GM19043 (cell line): ENCODE measurements around the gene POLR2J2.
"Not testable (repeated sequence)": the region's sequence is repeated elsewhere in the genome, so short reads cannot be mapped to it uniquely, and the experiment has no call there.

Source experiments
- ATAC-seq: cut with Tn5 transposase; IDR thresholded peaks from one replicate; pipeline ENCODE4 v1.9.1; 2021; ENCODE audit warnings: low read depth; ENCODE audit not compliant: unreplicated experiment

Gene POLR2J2

GRCh38 chr7:102673447-102674067 lies 2.1 kb upstream of the POLR2J2 start:
- not testable (repeated sequence) for ATAC-seq

- ATAC-seq = peak; percentile 28
Observed at GRCh38 chr7:102671956-102672307, 469 bp upstream of the POLR2J2 start.

DNA sequence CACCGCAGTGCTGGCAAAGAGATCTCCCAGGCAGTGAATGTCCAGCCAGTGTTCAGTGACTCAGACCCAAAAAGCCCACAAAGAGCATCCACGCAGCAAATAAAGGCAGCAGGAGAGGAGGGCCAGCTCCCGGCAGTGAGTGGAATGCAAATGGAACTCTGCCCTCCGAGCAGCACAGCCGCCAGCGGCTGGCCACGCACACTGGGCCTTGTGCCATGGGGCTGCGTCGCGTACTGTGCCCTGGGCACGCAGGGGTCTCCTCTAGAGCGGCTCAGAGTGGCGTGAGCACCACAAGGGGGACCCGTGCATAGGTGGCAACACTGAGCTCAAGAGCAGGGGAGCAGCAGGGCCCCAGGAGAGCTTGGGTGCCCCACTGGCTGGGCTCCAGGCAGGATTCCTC lies 3.9 kb downstream of the POLR2J2 start:
- not testable (repeated sequence) for ATAC-seq

- not testable (repeated sequence) for ATAC-seq
Observed at GRCh38 chr7:102666850-102667249, 4.6 kb downstream of the POLR2J2 start.

GRCh38 chr7:102664765-102665164 lies 6.7 kb downstream of the POLR2J2 start:
- not testable (repeated sequence) for ATAC-seq

- not testable (repeated sequence) for ATAC-seq
Observed at GRCh38 chr7:102649924-102650323, 21.5 kb downstream of the POLR2J2 start, which contains the start of gene SPDYE2B. Gene SPDYE2B, plus strand, starts transcription at chr7:102650319. Its CDS starts 2,030 bp downstream, at chr7:102652349.

DNA sequence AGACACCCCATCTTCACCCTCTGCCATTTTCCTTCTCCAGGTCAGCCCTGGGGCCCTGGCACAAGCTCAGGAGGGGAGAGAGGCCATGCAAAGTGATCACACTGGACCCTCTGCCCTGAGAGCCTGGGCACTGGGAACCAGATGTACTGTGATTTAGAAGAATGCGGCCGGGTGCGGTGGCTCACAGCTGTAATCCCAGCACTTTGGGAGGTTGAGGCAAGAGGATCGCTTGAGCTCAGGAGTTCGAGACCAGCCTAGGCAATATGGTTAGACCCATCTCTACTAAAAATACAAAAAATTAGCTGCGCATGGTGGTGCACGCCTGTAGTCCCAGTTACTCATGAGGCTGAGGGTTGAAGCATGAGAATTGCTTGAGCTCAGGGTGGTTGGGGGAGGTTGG lies 23.6 kb downstream of the POLR2J2 start:
- not testable (repeated sequence) for ATAC-seq

DNA sequence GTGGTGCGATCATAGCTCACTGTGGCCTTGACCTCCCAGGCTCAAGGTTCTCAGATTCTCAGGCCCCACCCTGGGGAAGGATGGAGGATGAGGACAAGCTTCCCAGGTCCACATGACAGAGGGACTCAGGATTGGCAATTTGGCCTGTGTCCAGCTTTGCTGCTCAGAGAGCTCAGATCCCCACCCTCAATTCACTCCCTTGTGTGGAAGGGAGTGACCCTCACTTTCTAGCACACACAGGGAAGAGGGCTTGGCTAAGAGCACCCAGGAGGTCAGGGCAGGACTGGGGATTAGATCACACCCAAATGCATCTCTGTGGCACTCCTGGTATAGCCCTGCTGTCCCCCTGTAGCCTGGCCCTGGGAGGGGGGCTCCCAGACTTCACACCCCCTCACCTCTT lies 28.1 kb downstream of the POLR2J2 start:
- not testable (repeated sequence) for ATAC-seq

DNA sequence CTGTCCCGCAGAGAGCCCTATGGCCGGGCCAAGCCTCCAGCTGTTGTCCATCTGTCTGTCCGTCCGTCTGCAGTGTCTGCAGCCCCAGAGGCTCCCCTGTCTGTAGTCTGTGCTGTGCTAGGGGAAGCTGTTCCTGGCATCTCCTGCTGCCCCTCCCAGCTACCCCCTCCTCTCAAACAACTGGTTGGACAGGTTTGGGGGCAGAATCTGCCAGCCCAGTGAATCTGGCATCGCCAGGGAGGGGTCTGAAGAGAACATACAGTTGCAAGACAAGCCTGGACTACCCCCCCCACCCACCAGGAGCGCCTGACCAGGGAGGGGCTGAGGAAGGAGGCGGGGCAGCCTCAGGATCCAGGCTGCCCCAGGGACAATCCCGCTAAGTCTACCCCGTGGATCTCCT lies 28.8 kb downstream of the POLR2J2 start, which contains the start of gene UPK3BL1:
Gene UPK3BL1 (minus strand): TSS at position 101 of the 400 bp plus-strand sequence. CDS start 50 bp downstream, at position 51.
- ATAC-seq = not testable (repeated sequence)

GRCh38 chr7:102638848-102639247 lies 32.6 kb downstream of the POLR2J2 start:
- ATAC-seq = not testable (repeated sequence)

- not testable (repeated sequence) for ATAC-seq
Observed at GRCh38 chr7:102636956-102637355, 34.5 kb downstream of the POLR2J2 start.

DNA sequence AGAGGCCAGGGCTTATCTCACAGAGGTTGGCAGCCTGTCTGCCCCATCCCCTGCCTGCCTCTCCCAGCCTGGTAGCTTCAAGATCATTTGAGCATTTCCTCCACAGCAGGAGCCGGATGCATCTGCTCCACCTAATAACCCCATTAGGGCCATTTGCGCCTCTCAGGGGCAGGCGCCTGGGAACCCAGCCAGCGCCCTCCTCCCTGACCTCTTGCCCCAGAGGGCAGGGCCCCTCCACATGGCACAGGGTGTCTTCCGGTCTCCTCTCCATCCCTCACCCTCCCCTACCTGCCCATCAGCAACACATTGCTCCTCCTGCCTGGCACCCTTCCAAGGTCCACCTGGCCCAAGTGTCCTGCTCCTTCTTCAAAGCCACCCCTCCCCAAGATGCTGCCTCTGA lies 36.1 kb downstream of the POLR2J2 start:
- ATAC-seq = not testable (repeated sequence)

GRCh38 chr7:102634299-102634698 lies 37.2 kb downstream of the POLR2J2 start:
- not testable (repeated sequence) for ATAC-seq

- not testable (repeated sequence) for ATAC-seq
Observed at GRCh38 chr7:102630622-102631021, 40.8 kb downstream of the POLR2J2 start.

GRCh38 chr7:102627271-102627904 lies 44.1 kb downstream of the POLR2J2 start:
- ATAC-seq = not testable (repeated sequence)

DNA sequence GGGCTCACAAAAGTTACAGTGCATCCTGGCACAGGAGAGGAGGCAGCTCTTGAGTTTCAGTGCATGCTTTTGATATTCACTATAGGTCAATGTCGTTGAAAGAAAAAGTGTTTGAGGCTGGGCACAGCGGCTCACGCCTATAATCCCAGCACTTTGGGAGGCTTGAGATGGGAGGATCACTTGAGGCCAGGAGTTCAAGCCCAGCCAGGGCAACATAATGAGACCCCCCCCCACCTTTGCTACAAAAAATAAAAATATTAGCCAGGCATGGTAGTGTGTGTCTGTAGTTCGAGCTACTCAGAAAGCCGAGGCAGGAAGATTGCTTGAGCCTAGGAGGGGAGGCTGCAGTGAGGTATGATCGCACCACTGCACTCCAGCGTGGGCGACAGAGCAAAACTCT lies 53.3 kb downstream of the POLR2J2 start:
- ATAC-seq = not testable (repeated sequence)

DNA sequence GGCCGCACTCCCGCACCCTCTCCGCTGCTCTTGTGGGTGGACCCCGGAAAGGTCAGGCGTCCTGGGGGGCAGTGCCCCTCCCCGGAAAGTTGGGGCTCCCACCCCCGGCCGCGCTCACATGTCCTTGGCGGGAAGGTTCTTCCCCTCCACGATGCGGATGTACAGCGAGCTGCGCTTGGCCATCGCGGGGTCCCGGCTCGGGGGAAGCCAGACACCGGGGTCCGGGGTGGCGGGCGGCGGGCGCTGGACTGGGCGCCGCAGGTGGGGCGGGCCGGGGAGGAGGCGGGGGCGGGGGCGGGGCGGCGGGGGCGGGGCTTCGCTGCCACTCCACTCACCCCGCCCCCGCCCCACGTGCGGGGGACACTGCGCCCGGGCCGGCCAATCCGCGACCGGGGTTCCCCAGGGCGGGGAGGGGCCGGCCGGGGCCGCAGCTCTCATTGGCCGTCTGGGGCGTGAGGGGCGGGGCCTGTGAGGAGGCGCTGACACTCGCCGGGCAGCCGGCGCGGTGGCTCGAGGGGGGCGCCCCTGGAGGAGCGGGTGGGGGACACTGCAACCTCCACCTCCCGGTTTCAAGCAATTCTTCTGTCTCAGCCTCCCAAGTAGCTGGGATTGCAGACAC lies 54.8 kb downstream of the POLR2J2 start, which contains the start of gene RASA4:
Gene RASA4 (minus strand): TSS at position 250 of the 619 bp plus-strand sequence. CDS start 67 bp downstream, at position 183.
- ATAC-seq = peak; percentile 56
